ES-I3 (cell line): ENCODE measurements around the gene FAM184B.
"Not testable (repeated sequence)": the region's sequence is repeated elsewhere in the genome, so short reads cannot be mapped to it uniquely, and the experiment has no call there.

Experiments used
- H3K36me3 ChIP-seq: 2 replicates; pipeline ENCODE4 v1.6.1; 2013; ENCODE audit warnings: mild to moderate bottlenecking, low read length, control low read depth, moderate library complexity; ENCODE audit not compliant: insufficient read depth
- H3K4me1 ChIP-seq: 2 replicates; pipeline ENCODE4 v1.6.1; 2013; ENCODE audit warnings: mild to moderate bottlenecking, control low read depth, low read length; ENCODE audit not compliant: insufficient read depth
- H3K9ac ChIP-seq: 2 replicates; pipeline ENCODE4 v1.6.1; 2013; ENCODE audit warnings: low read depth, mild to moderate bottlenecking, low read length, moderate library complexity
- H3K9me3 ChIP-seq: 2 replicates; pipeline ENCODE4 v1.6.1; 2013; ENCODE audit warnings: mild to moderate bottlenecking, low read length, moderate library complexity; ENCODE audit not compliant: control insufficient read depth, insufficient read depth

FAM184B gene

GRCh38 chr4:17698116-17698515 is 83.3 kb downstream of the FAM184B start:
- Histone ChIP-seq H3K9me3 (no peaks in the 10 kb centered on the region; the same call in 1 of the 2 replicates), H3K4me1 (no peaks in the 10 kb centered on the region), H3K9ac (no peak overlapping the region), H3K36me3 (no peaks in the 10 kb centered on the region)

GRCh38 chr4:17695341-17695740 is 86.1 kb downstream of the FAM184B start:
- Histone ChIP-seq H3K4me1 (no peaks in the 10 kb centered on the region), H3K9ac (no peak overlapping the region), H3K9me3 (no peaks in the 10 kb centered on the region; the same call in 1 of the 2 replicates), H3K36me3 (no peaks in the 10 kb centered on the region)

DNA sequence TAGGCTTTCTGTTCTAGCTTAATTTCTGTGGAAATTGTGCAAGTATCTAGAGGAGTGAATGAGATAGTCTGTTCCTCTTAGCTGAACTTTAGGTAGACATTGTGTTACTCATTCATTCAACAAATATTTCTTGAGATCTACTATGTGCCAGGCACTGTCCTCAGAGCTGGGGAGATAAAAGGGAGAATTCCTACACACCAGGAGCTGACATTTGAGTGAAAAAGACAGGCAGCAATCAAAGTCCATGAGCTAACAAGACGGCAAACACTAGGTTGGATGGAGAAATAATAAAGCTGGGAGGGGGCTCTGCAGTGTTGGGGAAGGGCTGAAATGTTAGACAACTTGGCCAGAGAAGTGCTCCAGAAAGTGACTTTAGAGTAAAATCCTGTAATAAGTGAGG is 86.9 kb downstream of the FAM184B start:
- no peaks in the 10 kb centered on the region for H3K36me3 ChIP-seq
- no peaks in the 10 kb centered on the region; the same call in 1 of the 2 replicates for H3K9me3 ChIP-seq
- no peak overlapping the region for H3K9ac ChIP-seq
- no peaks in the 10 kb centered on the region for H3K4me1 ChIP-seq

DNA sequence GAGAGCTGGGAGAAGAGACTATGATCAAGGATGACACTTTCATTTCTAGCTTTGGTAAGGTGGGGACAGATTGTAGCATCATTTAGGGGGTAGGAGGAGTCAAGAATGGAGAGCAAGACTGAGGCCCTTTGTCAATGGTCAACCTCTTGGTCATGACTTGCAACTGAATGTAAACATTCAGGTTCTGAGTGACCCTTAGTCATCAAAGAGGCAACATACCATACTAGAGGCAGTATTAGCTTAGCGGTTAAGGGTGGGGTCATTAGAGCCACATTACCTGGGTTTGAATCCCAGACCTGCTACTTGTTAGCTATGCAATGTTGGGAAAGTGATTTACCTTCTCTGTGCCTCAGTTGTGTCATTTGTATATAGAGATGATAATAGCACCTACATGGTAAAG is 90.5 kb downstream of the FAM184B start:
- Histone ChIP-seq H3K36me3 (no peaks in the 10 kb centered on the region), H3K4me1 (peaks cover 6% of the 10 kb centered on the region; the same call in 1 of the 2 replicates), H3K9me3 (no peaks in the 10 kb centered on the region), H3K9ac (no peak overlapping the region)

DNA sequence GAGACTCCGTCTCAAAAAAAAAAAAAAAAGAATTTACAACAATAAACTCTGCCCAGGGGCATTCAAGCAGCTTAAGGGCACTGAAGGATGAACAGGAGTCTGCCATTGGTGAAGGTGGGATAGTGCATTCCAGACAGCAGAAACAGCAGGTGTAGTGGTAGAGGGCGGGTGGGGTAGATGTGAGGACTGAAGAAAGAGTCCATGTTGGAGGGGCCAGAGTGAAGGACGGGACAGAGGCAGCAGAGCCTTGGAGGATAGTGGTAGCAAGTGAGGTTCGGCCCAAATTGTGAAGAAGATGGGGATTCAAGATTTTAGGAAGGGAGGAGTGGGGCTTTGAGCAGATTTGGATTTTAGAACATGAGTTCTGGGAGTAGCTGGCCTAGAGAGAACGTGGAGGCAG is 91.3 kb downstream of the FAM184B start:
- Histone ChIP-seq H3K9ac (no peak overlapping the region), H3K4me1 (peaks cover 6% of the 10 kb centered on the region; the same call in 1 of the 2 replicates), H3K36me3 (no peaks in the 10 kb centered on the region), H3K9me3 (no peaks in the 10 kb centered on the region)

DNA sequence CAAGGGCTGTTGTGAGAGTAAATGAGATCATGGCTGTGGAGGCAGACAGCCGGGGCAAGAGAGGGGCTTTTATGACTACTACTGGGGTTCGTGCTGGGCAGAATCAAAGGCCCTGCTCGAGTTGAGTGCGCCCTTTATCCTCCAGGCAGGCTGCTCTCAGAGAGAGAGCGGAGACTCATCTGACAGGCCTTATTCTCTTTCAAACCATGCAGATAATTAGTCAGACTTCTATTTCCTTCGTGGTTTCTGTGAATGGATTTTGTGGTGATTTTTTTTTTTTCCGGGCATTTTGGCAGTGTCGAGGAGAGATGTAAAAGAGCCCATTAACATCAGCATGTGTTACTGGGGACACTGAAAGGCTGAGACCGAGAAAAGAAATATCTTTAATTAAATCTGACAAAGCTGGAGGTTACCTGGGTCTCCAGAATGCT is 93.4 kb downstream of the FAM184B start:
- no peaks in the 10 kb centered on the region for H3K36me3 ChIP-seq
- H3K9ac ChIP-seq = no peak overlapping the region
- no peaks in the 10 kb centered on the region for H3K9me3 ChIP-seq
- peaks cover 6% of the 10 kb centered on the region; the same call in 1 of the 2 replicates for H3K4me1 ChIP-seq

- Histone ChIP-seq H3K36me3 (no peaks in the 10 kb centered on the region), H3K9me3 (no peaks in the 10 kb centered on the region), H3K4me1 (peaks cover 6% of the 10 kb centered on the region; the same call in 1 of the 2 replicates), H3K9ac (no peak overlapping the region)
Observed at GRCh38 chr4:17687237-17687857, 94.1 kb downstream of the FAM184B start.

GRCh38 chr4:17684648-17685047 is 96.8 kb downstream of the FAM184B start:
- H3K9ac ChIP-seq, H3K4me1 ChIP-seq, H3K9me3 ChIP-seq, H3K36me3 ChIP-seq: not testable (repeated sequence)

- H3K9me3 ChIP-seq = no peaks in the 10 kb centered on the region
- H3K36me3 ChIP-seq = no peaks in the 10 kb centered on the region
- no peak overlapping the region for H3K9ac ChIP-seq
- no peaks in the 10 kb centered on the region for H3K4me1 ChIP-seq
Observed at GRCh38 chr4:17682222-17682566, 99.2 kb downstream of the FAM184B start.

GRCh38 chr4:17681281-17682221 is 99.9 kb downstream of the FAM184B start:
- Histone ChIP-seq H3K36me3 (no peaks in the 10 kb centered on the region), H3K9ac (no peak overlapping the region), H3K4me1 (no peaks in the 10 kb centered on the region), H3K9me3 (no peaks in the 10 kb centered on the region)

- no peaks in the 10 kb centered on the region for H3K4me1 ChIP-seq
- no peaks in the 10 kb centered on the region for H3K9me3 ChIP-seq
- H3K9ac ChIP-seq = no peak overlapping the region
- no peaks in the 10 kb centered on the region for H3K36me3 ChIP-seq
Observed at GRCh38 chr4:17680559-17681280, 100.7 kb downstream of the FAM184B start.

DNA sequence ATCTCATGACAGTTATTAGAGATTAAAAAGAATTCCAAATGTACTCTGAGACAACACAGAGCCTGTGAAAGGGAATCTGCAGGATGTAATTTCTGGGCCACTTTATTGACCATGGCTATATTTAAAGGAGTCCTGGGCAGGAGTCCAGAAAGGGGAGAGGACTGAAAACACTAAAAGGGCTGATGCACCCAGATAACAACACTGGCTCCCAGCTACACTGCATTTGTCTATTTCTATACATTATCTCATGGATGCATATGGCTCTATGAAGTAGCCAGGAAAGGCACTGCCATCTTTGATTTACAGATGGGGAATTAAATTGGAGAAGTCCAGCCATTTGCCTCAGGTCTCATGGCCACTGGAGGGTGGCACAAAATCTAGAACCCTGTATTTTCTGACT is 111.0 kb downstream of the FAM184B start:
- Histone ChIP-seq H3K9me3 (no peaks in the 10 kb centered on the region; the same call in 1 of the 2 replicates), H3K4me1 (no peaks in the 10 kb centered on the region), H3K36me3 (no peaks in the 10 kb centered on the region), H3K9ac (no peak overlapping the region)

DNA sequence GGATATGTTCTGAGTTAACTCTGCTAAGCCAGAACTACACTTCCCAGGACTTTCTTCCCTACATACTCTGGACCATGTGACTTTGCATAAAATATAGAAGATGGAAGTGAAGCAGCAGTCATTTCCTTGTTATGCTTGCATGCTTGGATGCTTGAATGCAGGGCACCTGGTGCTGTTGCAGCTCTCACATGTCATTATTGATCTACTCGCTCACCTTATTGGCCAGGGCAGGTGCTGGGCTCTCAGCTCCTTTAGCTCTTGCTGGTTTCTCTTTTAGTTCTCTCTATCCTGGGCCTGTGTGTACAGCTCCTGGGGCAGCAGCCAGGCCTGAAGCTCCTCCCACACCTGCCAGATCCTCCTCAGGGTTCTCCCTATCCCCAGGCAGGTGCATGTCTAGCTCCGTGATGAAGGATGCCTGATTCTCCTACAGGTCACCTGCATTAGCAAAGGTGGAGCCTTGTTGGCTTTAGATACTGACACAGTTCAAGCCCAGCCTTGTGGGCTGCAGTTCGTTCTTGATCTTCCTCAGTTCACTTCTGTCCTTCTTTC is 113.7 kb downstream of the FAM184B start:
- H3K9ac ChIP-seq = no peak overlapping the region
- no peaks in the 10 kb centered on the region for H3K9me3 ChIP-seq
- H3K4me1 ChIP-seq = no peaks in the 10 kb centered on the region
- no peaks in the 10 kb centered on the region for H3K36me3 ChIP-seq

GRCh38 chr4:17667253-17667652 is 114.2 kb downstream of the FAM184B start:
- Histone ChIP-seq H3K4me1 (no peaks in the 10 kb centered on the region), H3K36me3 (no peaks in the 10 kb centered on the region), H3K9ac (no peak overlapping the region), H3K9me3 (no peaks in the 10 kb centered on the region)
